ENCODE data around the gene MAST4. TPM values are rescaled to one million over a fixed set of nuclear protein-coding genes. Genes with fewer than 3 reads are reported as not detected.

The MAST4 gene
- total and polyA plus RNA-seq, 4 donors = 3.7 to 9.5 (median 6.5) TPM

DNA sequence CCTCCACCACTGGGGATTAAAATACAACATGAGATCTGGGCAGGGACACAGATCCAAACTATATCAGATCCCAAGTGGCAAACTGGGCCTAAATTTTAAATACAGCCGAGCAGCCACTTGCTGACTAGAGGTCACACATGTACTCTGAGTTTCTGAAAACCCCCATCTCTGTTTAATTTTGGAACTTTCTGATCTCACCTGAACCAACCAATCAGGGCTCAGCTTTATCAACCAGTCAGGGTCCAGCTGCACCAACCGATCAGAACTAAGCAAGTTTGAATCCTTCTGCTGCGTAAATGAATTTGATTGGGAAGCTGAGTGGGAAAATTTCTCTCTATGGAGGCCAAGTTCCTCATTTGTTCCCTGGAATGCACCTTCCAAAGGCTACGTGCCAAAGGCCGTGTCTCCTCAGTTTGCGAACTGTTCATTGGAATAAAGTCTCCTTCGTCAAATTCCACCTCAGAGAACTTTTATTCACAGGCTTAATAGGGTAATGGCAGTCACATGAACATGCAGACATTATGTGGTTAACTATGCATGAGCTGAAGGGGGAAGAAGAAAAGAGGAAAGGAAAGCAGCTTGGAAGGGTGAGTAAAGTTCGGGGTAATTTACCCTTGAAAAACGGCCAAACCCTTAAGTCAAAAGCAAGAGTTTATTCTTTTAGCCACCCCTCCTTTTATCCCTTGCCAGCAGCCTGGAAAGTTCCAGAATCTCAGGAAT is 596.7 kb downstream of the MAST4 start:
- no peaks in the 10 kb centered on the region for H3K36me3 ChIP-seq (ENCODE audit: control insufficient read depth in 4 of 4, insufficient read depth in 3 of 4, low read depth in 1 of 4, low read length in 3 of 4)
- WGBS = 79% methylated on average over 9 of the region's 9 CpGs
- DNase-seq (ENCODE audit: low spot score) = no peak
- no peaks in the 10 kb centered on the region for H3K9me3 ChIP-seq (ENCODE audit: control insufficient read depth in 4 of 4, low read length in 3 of 4)
- H3K4me1 ChIP-seq (ENCODE audit: control insufficient read depth in 4 of 4, insufficient read depth in 4 of 4, low read length in 3 of 4) = no peaks in the 10 kb centered on the region
- H3K27me3 ChIP-seq (ENCODE audit: control insufficient read depth in 4 of 4, insufficient read depth in 4 of 4, low read length in 3 of 4) = no peaks in the 10 kb centered on the region
- H3K9ac ChIP-seq (ENCODE audit: low read depth in 1 of 2, low read length in 2 of 2) = no peak overlapping the region
- peak overlapping the region in 1 of 2 donors; percentile 12 for H3K27ac ChIP-seq (ENCODE audit: low read depth in 1 of 2, low read length in 2 of 2)
- no peak for TF ChIP-seq EGR1 (IDR thresholded peaks at IDR 0.05; ENCODE audit: low read depth in 2 of 2)
- no peak for TF ChIP-seq SP1 (IDR thresholded peaks at IDR 0.05)
- TF ChIP-seq, protein P1, sequence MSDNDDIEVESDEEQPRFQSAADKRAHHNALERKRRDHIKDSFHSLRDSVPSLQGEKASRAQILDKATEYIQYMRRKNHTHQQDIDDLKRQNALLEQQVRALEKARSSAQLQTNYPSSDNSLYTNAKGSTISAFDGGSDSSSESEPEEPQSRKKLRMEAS (IDR thresholded peaks at IDR 0.05) = no peak
- no peak for TF ChIP-seq FOXA1 (IDR thresholded peaks at IDR 0.05)
- no peak for TF ChIP-seq FOXA2 (IDR thresholded peaks at IDR 0.05)
- peak in 1 of 2 donors; percentile 13 for TF ChIP-seq RXRA (IDR thresholded peaks at IDR 0.05)
- no peak for TF ChIP-seq HNF4A (conservative IDR thresholded peaks at IDR 0.05)
- H3K4me3 ChIP-seq (ENCODE audit: low read depth in 1 of 3, low read length in 3 of 3) = no peak overlapping the region

DNA sequence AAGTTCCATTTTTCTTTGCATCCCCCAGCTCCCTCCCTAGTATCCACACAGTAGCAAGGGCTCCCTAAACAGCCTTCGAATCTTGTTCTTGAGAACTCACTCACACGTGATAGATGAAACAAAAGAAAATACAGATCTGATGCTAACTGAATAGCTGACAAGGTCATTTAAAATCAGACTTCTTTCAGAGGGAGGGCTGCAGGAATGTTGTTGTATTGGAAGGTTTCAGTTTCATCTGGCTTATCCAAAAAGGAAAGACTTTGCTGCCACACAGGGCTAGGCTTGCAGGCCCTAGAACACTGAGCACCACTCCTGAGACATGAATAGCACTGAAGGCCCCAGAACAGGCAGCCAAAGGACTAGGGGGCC is 597.2 kb downstream of the MAST4 start:
- no peak for TF ChIP-seq NR2F2 (IDR thresholded peaks at IDR 0.05)
- TF ChIP-seq FOXA1 (IDR thresholded peaks at IDR 0.05) = no peak
- TF ChIP-seq, protein P1 (IDR thresholded peaks at IDR 0.05) = no peak
- TF ChIP-seq, protein P2, sequence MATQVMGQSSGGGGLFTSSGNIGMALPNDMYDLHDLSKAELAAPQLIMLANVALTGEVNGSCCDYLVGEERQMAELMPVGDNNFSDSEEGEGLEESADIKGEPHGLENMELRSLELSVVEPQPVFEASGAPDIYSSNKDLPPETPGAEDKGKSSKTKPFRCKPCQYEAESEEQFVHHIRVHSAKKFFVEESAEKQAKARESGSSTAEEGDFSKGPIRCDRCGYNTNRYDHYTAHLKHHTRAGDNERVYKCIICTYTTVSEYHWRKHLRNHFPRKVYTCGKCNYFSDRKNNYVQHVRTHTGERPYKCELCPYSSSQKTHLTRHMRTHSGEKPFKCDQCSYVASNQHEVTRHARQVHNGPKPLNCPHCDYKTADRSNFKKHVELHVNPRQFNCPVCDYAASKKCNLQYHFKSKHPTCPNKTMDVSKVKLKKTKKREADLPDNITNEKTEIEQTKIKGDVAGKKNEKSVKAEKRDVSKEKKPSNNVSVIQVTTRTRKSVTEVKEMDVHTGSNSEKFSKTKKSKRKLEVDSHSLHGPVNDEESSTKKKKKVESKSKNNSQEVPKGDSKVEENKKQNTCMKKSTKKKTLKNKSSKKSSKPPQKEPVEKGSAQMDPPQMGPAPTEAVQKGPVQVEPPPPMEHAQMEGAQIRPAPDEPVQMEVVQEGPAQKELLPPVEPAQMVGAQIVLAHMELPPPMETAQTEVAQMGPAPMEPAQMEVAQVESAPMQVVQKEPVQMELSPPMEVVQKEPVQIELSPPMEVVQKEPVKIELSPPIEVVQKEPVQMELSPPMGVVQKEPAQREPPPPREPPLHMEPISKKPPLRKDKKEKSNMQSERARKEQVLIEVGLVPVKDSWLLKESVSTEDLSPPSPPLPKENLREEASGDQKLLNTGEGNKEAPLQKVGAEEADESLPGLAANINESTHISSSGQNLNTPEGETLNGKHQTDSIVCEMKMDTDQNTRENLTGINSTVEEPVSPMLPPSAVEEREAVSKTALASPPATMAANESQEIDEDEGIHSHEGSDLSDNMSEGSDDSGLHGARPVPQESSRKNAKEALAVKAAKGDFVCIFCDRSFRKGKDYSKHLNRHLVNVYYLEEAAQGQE (IDR thresholded peaks at IDR 0.05) = no peak
- TF ChIP-seq, protein P3, sequence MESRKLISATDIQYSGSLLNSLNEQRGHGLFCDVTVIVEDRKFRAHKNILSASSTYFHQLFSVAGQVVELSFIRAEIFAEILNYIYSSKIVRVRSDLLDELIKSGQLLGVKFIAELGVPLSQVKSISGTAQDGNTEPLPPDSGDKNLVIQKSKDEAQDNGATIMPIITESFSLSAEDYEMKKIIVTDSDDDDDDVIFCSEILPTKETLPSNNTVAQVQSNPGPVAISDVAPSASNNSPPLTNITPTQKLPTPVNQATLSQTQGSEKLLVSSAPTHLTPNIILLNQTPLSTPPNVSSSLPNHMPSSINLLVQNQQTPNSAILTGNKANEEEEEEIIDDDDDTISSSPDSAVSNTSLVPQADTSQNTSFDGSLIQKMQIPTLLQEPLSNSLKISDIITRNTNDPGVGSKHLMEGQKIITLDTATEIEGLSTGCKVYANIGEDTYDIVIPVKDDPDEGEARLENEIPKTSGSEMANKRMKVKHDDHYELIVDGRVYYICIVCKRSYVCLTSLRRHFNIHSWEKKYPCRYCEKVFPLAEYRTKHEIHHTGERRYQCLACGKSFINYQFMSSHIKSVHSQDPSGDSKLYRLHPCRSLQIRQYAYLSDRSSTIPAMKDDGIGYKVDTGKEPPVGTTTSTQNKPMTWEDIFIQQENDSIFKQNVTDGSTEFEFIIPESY (IDR thresholded peaks at IDR 0.05) = no peak
- TF ChIP-seq, protein P4, sequence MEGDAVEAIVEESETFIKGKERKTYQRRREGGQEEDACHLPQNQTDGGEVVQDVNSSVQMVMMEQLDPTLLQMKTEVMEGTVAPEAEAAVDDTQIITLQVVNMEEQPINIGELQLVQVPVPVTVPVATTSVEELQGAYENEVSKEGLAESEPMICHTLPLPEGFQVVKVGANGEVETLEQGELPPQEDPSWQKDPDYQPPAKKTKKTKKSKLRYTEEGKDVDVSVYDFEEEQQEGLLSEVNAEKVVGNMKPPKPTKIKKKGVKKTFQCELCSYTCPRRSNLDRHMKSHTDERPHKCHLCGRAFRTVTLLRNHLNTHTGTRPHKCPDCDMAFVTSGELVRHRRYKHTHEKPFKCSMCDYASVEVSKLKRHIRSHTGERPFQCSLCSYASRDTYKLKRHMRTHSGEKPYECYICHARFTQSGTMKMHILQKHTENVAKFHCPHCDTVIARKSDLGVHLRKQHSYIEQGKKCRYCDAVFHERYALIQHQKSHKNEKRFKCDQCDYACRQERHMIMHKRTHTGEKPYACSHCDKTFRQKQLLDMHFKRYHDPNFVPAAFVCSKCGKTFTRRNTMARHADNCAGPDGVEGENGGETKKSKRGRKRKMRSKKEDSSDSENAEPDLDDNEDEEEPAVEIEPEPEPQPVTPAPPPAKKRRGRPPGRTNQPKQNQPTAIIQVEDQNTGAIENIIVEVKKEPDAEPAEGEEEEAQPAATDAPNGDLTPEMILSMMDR (IDR thresholded peaks at IDR 0.05; ENCODE audit: low read depth, low read length, missing input control) = no peak
- TF ChIP-seq, protein P5, sequence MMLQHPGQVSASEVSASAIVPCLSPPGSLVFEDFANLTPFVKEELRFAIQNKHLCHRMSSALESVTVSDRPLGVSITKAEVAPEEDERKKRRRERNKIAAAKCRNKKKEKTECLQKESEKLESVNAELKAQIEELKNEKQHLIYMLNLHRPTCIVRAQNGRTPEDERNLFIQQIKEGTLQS (IDR thresholded peaks at IDR 0.05) = no peak
- TF ChIP-seq HNF4G (IDR thresholded peaks at IDR 0.05) = no peak
- no peak for TF ChIP-seq RAD21 (IDR thresholded peaks at IDR 0.05)
- no peak for TF ChIP-seq TAF1 (conservative IDR thresholded peaks at IDR 0.05)
- TF ChIP-seq FOXA2 (IDR thresholded peaks at IDR 0.05) = no peak
- no peak for TF ChIP-seq JUND (IDR thresholded peaks at IDR 0.05)
- TF ChIP-seq EGR1 (IDR thresholded peaks at IDR 0.05; ENCODE audit: low read depth in 2 of 2) = no peak
- no peak for TF ChIP-seq RXRA (IDR thresholded peaks at IDR 0.05)
- Histone ChIP-seq H3K36me3 (ENCODE audit: control insufficient read depth in 4 of 4, insufficient read depth in 3 of 4, low read depth in 1 of 4, low read length in 3 of 4) (no peaks in the 10 kb centered on the region), H3K27me3 (ENCODE audit: control insufficient read depth in 4 of 4, insufficient read depth in 4 of 4, low read length in 3 of 4) (no peaks in the 10 kb centered on the region), H3K27ac (ENCODE audit: low read depth in 1 of 2, low read length in 2 of 2) (peak overlapping the region in 1 of 2 donors; percentile 23), H3K9ac (ENCODE audit: low read depth in 1 of 2, low read length in 2 of 2) (no peak overlapping the region), H3K4me3 (ENCODE audit: low read depth in 1 of 3, low read length in 3 of 3) (no peak overlapping the region), H3K9me3 (ENCODE audit: control insufficient read depth in 4 of 4, low read length in 3 of 4) (no peaks in the 10 kb centered on the region), H3K4me1 (ENCODE audit: control insufficient read depth in 4 of 4, insufficient read depth in 4 of 4, low read length in 3 of 4) (no peaks in the 10 kb centered on the region)
- WGBS = 62% methylated on average over 2 of the region's 2 CpGs
- no peak for DNase-seq (ENCODE audit: low spot score)

Measured in liver (tissue), 9 donors.